Choroid plexus epithelial cell (primary cell): Measurements from ENCODE around the gene FLVCR1.

Experiments
- DNase-seq: peaks from one replicate; pipeline ENCODE4 v3.0.0-alpha.2; 2010; ENCODE audit warnings: low read depth
- H3K4me3 ChIP-seq: 2 replicates; pipeline ENCODE4 v1.5.1; 2011; ENCODE audit warnings: low read depth, mild to moderate bottlenecking, control low read depth, low read length, moderate library complexity
- TF ChIP-seq, protein P1 (sequence below): conservative IDR thresholded peaks from 2 replicates; pipeline ENCODE4 v1.5.1; 2011; ENCODE audit warnings: low read depth, mild to moderate bottlenecking, control low read depth, inconsistent platforms, low read length, moderate library complexity

FLVCR1 gene

DNA sequence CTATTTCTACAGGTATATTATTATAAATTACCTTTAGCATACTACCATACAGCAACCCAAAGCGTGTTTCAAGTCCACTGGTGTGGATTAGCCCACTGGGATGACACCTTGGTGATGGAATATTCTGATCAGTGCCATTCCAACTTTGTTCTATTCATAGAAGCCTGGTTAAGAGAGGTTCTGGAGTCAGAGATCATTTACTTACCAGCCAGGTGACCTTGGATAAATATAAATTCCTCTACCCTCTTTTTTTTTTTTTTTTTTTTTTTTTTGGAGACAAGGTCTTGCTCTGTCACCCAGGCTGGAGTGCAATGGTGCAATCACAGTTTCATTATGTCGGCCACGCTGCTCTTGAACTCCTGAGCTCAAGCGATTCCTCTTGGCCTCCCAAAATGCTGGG, 10.5 kb upstream of the FLVCR1 start, which contains the start of gene SPATA45:
Gene SPATA45, minus strand, starts transcription at position 101 of the 400 bp plus-strand sequence. CDS start 11,500 bp downstream, outside the sequence.
- DNase-seq = no peak
- TF ChIP-seq, protein P1, sequence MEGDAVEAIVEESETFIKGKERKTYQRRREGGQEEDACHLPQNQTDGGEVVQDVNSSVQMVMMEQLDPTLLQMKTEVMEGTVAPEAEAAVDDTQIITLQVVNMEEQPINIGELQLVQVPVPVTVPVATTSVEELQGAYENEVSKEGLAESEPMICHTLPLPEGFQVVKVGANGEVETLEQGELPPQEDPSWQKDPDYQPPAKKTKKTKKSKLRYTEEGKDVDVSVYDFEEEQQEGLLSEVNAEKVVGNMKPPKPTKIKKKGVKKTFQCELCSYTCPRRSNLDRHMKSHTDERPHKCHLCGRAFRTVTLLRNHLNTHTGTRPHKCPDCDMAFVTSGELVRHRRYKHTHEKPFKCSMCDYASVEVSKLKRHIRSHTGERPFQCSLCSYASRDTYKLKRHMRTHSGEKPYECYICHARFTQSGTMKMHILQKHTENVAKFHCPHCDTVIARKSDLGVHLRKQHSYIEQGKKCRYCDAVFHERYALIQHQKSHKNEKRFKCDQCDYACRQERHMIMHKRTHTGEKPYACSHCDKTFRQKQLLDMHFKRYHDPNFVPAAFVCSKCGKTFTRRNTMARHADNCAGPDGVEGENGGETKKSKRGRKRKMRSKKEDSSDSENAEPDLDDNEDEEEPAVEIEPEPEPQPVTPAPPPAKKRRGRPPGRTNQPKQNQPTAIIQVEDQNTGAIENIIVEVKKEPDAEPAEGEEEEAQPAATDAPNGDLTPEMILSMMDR = no peak

DNA sequence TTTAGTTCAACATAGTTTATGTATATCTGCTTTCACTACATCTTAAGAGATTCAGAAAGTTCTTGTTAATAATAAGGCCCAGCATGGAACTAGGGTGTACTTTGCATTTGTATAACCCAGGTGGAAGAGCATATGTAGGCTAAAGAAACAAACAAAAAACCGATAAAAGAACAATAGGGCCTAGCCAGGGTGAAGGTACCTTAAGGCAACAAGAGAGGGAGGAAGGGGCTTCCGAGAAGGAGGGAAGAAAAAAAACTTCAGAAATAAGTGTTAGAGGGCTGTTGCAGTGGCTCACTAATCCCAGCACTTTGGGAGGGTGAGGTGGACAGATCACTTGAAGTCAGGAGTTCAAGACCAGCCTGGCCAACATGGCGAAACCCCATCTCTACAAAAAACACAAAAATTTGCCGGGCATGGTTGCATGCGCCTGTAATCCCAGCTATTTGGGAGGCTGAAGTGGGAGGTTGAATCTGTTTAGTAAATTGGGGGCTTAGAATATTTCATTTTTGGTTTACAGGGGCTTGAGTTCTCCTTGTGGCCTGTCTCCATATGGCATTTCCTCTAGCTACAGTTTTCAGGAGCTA, 5.9 kb upstream of the FLVCR1 start:
- TF ChIP-seq, protein P1 = no peak
- H3K4me3 ChIP-seq = no peak overlapping the region
- no peak for DNase-seq

More for the DNA sequence above, 10.5 kb upstream of the FLVCR1 start, which contains the start of gene SPATA45:
- H3K4me3 ChIP-seq = no peak within 1 kb of the TSS

DNA sequence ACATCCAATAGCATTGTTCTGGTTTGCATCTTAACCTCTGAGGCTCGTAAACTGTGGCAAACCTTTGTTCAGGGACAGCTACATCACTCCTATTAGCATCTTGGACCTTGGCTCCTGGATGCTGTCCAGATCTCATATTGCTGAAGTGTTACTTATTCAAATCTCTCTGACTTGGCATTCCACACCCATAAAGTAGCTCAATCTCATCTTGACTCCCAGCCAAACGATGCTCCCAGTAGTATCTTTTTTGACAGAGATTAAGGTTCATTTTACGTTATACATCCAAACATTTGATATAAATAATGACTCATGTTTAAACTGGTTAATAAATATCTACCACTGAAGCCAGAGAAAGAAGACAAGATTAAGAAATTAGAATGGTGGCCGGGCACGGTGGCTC, 4.4 kb upstream of the FLVCR1 start:
- DNase-seq = no peak
- H3K4me3 ChIP-seq = no peak overlapping the region
- TF ChIP-seq, protein P1 = no peak

DNA sequence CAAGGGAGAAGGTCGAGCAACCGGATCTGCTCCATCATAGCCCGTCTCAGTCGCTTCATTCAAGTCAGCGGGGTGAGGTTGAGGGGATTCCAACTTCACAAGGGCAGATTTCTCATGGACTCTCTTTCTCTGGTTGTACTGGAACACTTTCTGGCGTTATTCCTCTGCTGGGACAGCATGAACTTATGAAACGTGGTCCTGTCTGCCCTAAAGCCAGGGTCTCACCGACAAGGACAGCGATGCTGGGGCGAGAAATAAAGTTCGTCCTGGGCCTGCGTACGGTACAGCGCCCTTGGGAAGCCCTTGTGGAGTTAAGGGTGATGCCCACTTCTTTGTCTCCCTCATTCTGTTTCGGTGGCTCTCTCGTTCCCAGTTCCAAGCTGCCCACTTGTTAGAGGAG, 1.3 kb upstream of the FLVCR1 start:
- H3K4me3 ChIP-seq = no peak overlapping the region
- TF ChIP-seq, protein P1 = no peak
- no peak for DNase-seq

DNA sequence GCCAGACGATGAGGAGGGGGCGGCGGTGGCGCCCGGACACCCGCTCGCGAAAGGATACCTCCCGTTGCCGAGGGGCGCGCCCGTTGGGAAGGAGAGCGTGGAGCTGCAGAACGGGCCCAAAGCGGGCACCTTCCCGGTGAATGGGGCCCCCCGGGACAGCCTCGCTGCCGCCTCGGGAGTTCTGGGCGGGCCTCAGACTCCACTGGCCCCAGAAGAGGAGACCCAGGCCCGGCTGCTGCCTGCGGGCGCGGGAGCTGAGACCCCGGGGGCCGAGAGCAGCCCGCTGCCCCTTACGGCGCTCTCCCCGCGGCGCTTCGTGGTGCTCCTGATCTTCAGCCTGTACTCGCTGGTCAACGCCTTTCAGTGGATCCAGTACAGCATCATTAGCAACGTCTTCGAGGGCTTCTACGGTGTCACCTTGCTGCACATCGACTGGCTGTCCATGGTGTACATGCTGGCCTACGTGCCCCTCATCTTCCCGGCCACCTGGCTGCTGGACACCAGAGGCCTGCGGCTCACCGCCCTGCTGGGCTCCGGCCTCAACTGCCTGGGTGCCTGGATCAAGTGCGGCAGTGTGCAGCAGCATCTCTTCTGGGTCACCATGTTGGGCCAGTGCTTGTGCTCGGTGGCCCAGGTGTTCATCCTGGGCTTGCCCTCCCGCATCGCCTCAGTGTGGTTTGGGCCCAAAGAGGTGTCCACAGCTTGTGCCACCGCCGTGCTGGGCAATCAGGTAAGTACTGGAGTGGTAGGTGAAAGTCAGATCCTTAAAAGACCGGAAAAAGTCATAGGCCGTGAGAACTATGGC, 588 bp downstream of the FLVCR1 start:
- DNase-seq = peak; percentile 52
- peak overlapping the region; percentile 88 for H3K4me3 ChIP-seq
- TF ChIP-seq, protein P1 = no peak

DNA sequence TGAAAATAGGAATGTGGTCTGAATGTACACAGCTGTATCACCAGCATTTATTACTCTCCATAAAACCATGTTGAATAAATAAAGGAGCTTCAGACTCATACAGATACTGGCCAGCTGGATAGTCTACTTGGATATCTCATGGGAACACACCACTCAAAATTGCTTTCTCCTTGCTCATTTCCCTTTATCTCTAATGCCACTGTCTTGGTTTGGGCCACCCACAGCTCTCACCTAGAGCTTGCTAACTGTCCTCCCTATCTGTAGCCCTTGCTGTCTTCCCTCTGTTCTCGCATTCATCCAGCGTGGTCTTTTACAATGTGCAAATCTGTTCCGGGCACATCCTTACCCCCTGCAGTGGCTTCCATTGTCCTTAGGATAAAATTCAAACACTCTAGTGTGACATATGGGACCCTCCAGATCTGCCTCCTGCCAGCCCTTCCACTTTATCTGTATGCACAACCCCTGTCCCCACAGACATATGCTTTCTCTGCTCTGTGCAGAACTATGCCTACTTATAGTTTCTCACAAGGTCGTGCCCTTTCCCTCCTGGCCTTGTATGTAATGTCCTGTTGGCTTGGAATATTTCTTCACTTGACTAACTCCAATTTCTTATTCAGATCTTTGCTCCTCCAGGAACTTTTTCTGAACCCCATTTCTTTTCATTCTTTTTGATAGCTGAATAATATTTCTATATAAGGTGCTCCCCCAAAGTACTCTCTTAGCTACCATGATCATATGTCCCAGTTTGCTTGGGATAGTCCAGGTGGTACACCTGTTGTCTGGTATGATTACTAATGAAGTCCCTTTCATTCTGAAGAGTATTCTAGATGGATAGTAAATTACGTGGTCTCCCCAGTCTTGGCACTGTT, 2.9 kb downstream of the FLVCR1 start:
- H3K4me3 ChIP-seq = no peak overlapping the region
- peak; percentile 15 for DNase-seq
- TF ChIP-seq, protein P1 = no peak
